Coronary artery (tissue), 2 donors: Measurements from ENCODE around the gene TCEA3.

Source experiments
- DNase-seq: peaks from one replicate; pipeline ENCODE4 v3.0.0-alpha.2; 2017; ENCODE audit warnings: low spot score
- H3K27ac ChIP-seq, 2 donors: fragments of 200-600 bp; sonication (generic); one replicate each; pipeline ENCODE4 v1.5.1; 2016 to 2019
- H3K4me3 ChIP-seq: fragments of 200-600 bp; sonication (generic); 2 replicates; pipeline ENCODE4 v1.5.1; 2016; ENCODE audit warnings: mild to moderate bottlenecking, moderate library complexity
- CTCF ChIP-seq: fragments of 200-600 bp; sonication (generic); IDR thresholded peaks from one replicate; pipeline ENCODE4 v1.5.1; 2019; ENCODE audit warnings: antibody characterized with exemption

TCEA3 gene

GRCh38 chr1:23448846-23449245 lies 24.3 kb upstream of the TCEA3 start:
- DNase-seq: no peak
- no peak for TF ChIP-seq CTCF
- no peak overlapping the region for H3K4me3 ChIP-seq
- H3K27ac ChIP-seq: peak overlapping the region in 1 of 2 donors; percentile 24

- DNase-seq: no peak
- no peak overlapping the region for H3K4me3 ChIP-seq
- no peak overlapping the region for H3K27ac ChIP-seq
- no peak for TF ChIP-seq CTCF
Measured at GRCh38 chr1:23446661-23447310, 22.2 kb upstream of the TCEA3 start.

GRCh38 chr1:23444596-23445390 lies 20.2 kb upstream of the TCEA3 start:
- no peak overlapping the region for H3K4me3 ChIP-seq

GRCh38 chr1:23444104-23444533 lies 19.6 kb upstream of the TCEA3 start:
- Histone ChIP-seq H3K27ac (peak overlapping the region; percentile 7 to 61), H3K4me3 (no peak overlapping the region)
- DNase-seq: peak; percentile 82
- TF ChIP-seq CTCF: no peak

More at GRCh38 chr1:23444596-23445390, 20.2 kb upstream of the TCEA3 start:
- peak overlapping the region; percentile 7 to 61 for H3K27ac ChIP-seq
- TF ChIP-seq CTCF: no peak
- no peak for DNase-seq

- no peak overlapping the region for H3K27ac ChIP-seq
- no peak for TF ChIP-seq CTCF
- DNase-seq: no peak
- no peak overlapping the region for H3K4me3 ChIP-seq
Measured at GRCh38 chr1:23442751-23443150, 18.2 kb upstream of the TCEA3 start.

GRCh38 chr1:23441446-23442148 lies 17.0 kb upstream of the TCEA3 start:
- H3K4me3 ChIP-seq: no peak overlapping the region
- TF ChIP-seq CTCF: no peak
- no peak for DNase-seq
- H3K27ac ChIP-seq: peak overlapping the region in 1 of 2 donors; percentile 1
